ENCODE data around the gene TPM1. TPM values are rescaled to one million over a fixed set of nuclear protein-coding genes. Genes with fewer than 3 reads are reported as not detected.

Gene TPM1
- total RNA-seq, 3 donors from 2014 or later, result 333 to 609 (median 575) TPM

DNA sequence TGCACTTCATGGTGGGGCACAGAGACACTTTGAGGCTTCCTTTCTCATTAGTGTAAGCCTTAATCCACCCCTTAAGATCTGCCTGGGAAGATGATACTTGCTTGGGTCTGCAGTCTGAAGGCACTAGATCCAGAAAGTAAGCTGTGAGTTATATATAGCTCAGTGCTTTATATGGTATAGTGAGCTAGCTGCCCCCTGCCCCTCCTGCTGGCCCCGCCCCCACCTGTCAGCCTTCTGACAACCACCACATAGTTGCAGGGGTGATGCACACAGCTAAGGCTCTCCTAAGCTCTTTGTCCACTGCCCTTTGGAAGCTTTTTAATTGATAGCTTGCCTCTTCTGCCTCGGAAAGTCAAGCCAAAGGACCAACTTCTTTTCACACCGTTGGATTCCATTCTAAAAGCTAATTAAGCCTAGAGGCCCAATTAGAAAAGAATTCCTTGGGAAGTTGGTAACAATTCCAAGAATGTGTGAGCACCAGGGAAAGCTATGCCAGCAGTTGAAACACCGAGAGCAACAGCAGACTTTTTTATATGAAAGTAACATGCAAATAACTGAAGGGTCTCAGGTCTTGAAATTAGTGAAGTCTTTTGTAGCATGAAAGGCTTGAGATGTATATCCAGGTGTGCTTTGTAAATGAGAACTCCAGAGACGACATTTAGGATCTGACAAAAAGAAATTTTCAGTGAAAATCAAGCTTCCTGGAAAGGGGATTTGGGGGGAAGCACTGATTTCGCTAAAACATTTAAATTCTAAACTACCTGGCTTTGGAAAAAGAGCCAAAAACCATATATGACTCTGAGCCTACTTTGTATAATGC, 2.3 kb downstream of the TPM1 start:
- no peak for DNase-seq (ENCODE audit: low spot score in 2 of 2)
- Histone ChIP-seq H3K4me3 (peak overlapping the region; percentile 85 to 93 (median 90)), H3K27me3 (no peaks in the 10 kb centered on the region), H3K36me3 (no peaks in the 10 kb centered on the region), H3K9me3 (no peaks in the 10 kb centered on the region), H3K27ac (peak overlapping the region; percentile 93 to 95), H3K4me1 (peaks cover 0 to 3% of the 10 kb centered on the region in 2 donors)
- intact Hi-C loops (cut with DNase I; ENCODE audit: low total_unique reads), result loop anchor here (5.0 kb wide), 1 partner anchor 47 kb away; no protein-coding TSS in a partner anchor
- TF ChIP-seq POLR2A (IDR thresholded peaks at IDR 0.05), result no peak

DNA sequence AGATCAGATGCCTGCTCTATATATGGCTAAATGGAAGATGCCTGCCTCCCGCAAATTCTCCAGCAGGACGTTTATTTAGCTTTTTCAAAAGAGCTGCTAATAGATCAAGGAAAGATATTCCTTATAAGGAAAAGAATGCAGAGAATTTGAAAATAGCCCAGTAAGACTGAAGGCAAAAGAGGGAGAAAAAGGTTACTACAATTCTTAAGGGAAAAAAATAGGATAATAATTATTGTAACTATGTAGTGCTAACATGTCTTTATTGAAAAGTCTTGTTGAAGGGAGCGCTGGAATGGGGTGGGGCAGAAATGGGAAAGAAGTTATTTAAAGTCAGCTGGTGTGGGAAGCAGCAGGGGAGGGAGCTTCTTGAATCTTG, 2.9 kb downstream of the TPM1 start:
- intact Hi-C loops (cut with DNase I; ENCODE audit: low total_unique reads), result loop anchor here (5.0 kb wide), 1 partner anchor 47 kb away; no protein-coding TSS in a partner anchor
- H3K36me3 ChIP-seq, result no peaks in the 10 kb centered on the region
- TF ChIP-seq, protein P1, sequence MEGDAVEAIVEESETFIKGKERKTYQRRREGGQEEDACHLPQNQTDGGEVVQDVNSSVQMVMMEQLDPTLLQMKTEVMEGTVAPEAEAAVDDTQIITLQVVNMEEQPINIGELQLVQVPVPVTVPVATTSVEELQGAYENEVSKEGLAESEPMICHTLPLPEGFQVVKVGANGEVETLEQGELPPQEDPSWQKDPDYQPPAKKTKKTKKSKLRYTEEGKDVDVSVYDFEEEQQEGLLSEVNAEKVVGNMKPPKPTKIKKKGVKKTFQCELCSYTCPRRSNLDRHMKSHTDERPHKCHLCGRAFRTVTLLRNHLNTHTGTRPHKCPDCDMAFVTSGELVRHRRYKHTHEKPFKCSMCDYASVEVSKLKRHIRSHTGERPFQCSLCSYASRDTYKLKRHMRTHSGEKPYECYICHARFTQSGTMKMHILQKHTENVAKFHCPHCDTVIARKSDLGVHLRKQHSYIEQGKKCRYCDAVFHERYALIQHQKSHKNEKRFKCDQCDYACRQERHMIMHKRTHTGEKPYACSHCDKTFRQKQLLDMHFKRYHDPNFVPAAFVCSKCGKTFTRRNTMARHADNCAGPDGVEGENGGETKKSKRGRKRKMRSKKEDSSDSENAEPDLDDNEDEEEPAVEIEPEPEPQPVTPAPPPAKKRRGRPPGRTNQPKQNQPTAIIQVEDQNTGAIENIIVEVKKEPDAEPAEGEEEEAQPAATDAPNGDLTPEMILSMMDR (IDR thresholded peaks at IDR 0.05), result no peak
- TF ChIP-seq POLR2AphosphoS5 (IDR thresholded peaks at IDR 0.05) (no peak), POLR2A (IDR thresholded peaks at IDR 0.05) (no peak)
- H3K4me1 ChIP-seq, result peaks cover 0 to 9% of the 10 kb centered on the region in 2 donors
- H3K27me3 ChIP-seq, result no peaks in the 10 kb centered on the region
- peak overlapping the region; percentile 85 to 93 (median 90) for H3K4me3 ChIP-seq
- DNase-seq (ENCODE audit: low spot score in 2 of 2), result no peak
- H3K9me3 ChIP-seq, result no peaks in the 10 kb centered on the region
- H3K27ac ChIP-seq, result peak overlapping the region; percentile 93 to 95

DNA sequence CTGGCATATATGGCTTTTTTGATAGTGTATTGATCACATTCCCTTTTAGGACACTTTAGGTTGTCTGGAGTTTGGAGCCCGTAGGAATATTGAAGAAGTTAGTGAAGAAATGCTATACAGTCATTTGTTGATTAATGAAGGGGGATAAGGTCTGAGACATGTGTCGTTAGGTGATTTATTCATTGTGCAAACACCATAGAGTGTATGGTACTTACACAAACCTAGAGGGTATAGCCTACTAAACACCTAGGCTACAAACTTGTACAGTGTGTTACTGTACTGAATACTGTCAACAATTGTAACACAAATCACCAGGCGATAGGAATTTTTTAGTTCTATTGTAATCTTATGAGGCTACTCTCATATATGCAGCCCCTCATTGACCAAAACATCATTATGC, 3.3 kb downstream of the TPM1 start:
- DNase-seq (ENCODE audit: low spot score in 2 of 2), result no peak
- no peaks in the 10 kb centered on the region for H3K36me3 ChIP-seq
- intact Hi-C loops (cut with DNase I; ENCODE audit: low total_unique reads), result loop anchor here (5.0 kb wide), 1 partner anchor 46 kb away; no protein-coding TSS in a partner anchor
- peak overlapping the region; percentile 93 to 95 for H3K27ac ChIP-seq
- no peaks in the 10 kb centered on the region for H3K9me3 ChIP-seq
- no peaks in the 10 kb centered on the region for H3K27me3 ChIP-seq
- H3K4me3 ChIP-seq, result peak overlapping the region; percentile 85 to 93 (median 90)
- H3K4me1 ChIP-seq, result peaks cover 0 to 13% of the 10 kb centered on the region in 2 donors
- TF ChIP-seq, protein P1 (IDR thresholded peaks at IDR 0.05), result no peak
- no peak for TF ChIP-seq POLR2A (IDR thresholded peaks at IDR 0.05)
- TF ChIP-seq POLR2AphosphoS5 (IDR thresholded peaks at IDR 0.05), result no peak

DNA sequence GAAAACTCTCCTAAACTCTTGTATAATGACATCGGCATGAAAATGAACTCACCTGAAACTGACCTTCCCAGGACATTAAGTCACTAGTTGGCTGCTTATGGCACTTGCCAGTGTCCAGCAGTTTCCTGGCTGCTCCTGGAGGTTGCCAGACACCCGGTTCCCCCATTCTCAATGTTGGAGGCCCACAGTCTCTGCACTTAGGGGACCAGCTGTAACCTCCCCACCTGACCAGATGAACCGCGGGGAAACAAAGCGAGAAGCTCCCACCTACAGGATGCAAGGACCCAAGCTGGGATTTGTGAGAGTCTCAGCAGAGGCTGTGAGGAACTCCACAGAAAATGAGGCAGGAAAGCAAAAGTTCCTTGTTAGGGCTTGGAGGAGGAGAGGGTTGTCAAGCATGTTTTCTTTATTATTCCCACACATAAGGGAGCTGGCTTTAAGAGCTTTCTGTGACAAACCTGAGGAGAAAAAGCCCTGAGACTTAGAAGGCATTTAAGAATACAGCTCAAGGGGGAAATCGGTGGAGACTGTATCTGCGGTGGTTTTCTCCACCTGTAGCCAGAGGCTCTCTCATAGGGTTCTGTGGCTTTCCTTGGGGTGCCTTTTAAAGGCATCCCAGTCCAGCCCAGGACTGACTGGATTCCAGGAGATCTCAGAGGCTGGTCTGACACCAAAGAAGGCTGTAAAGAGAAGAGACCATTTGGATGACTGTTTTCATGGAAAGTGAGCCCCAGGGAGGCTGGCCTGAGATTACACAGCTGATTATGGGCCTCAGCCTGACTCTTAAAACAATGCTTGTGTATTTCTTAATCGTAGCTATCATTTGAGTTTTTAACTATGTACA, 4.6 kb downstream of the TPM1 start:
- H3K27ac ChIP-seq, result peak overlapping the region; percentile 93 to 95
- intact Hi-C loops (cut with DNase I; ENCODE audit: low total_unique reads), result loop anchor here (5.0 kb wide), 1 partner anchor 45 kb away; no protein-coding TSS in a partner anchor
- peak in 1 of 2 donors; percentile 57 for DNase-seq (ENCODE audit: low spot score in 2 of 2)
- no peaks in the 10 kb centered on the region for H3K27me3 ChIP-seq
- peaks cover 0 to 25% of the 10 kb centered on the region in 2 donors for H3K4me1 ChIP-seq
- H3K4me3 ChIP-seq, result peak overlapping the region; percentile 85 to 93 (median 90)
- no peaks in the 10 kb centered on the region for H3K9me3 ChIP-seq
- TF ChIP-seq POLR2AphosphoS5 (IDR thresholded peaks at IDR 0.05), result peak in 1 of 3 donors; percentile 10
- TF ChIP-seq, protein P1 (IDR thresholded peaks at IDR 0.05), result no peak
- H3K36me3 ChIP-seq, result no peaks in the 10 kb centered on the region

DNA sequence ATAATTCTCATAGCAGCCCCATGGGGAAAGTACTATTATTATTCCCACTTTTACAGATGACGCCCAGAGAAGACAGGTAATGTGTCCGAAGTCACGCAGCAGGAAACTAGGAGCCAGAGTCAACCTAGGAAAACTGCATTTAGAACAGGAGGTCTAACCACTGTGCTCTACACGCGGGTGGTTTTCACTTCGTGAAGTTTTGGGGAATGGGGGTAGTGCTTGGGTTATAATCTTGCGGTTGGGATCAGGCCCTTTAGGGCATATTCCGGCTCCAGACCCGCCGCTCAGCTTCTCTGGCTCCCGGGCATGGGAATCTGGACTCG, 5.2 kb downstream of the TPM1 start:
- H3K27ac ChIP-seq, result peak overlapping the region; percentile 93 to 95
- intact Hi-C loops (cut with DNase I; ENCODE audit: low total_unique reads), result loop anchor here (5.0 kb wide), 1 partner anchor 45 kb away; no protein-coding TSS in a partner anchor
- DNase-seq (ENCODE audit: low spot score in 2 of 2), result no peak
- no peaks in the 10 kb centered on the region for H3K27me3 ChIP-seq
- no peaks in the 10 kb centered on the region for H3K36me3 ChIP-seq
- peaks cover 0 to 30% of the 10 kb centered on the region in 2 donors for H3K4me1 ChIP-seq
- H3K4me3 ChIP-seq, result peak overlapping the region; percentile 85 to 93 (median 90)
- no peak for TF ChIP-seq POLR2AphosphoS5 (IDR thresholded peaks at IDR 0.05)
- no peak for TF ChIP-seq POLR2A (IDR thresholded peaks at IDR 0.05)
- TF ChIP-seq, protein P1 (IDR thresholded peaks at IDR 0.05), result no peak
- H3K9me3 ChIP-seq, result no peaks in the 10 kb centered on the region

Measured in breast epithelium (tissue), 4 donors.